PFSK-1 (cell line): ENCODE data around the gene CUX1.

Source experiments
- FOXP2 ChIP-seq: optimal IDR thresholded peaks from 2 replicates; pipeline ENCODE3; 2011; ENCODE audit warnings: borderline replicate concordance, control low read depth, inconsistent platforms; ENCODE audit not compliant: insufficient read depth; ENCODE audit errors: extremely low read length, extremely low read depth
- POLR2AphosphoS5 ChIP-seq: IDR thresholded peaks from 2 replicates; pipeline ENCODE4 v1.6.1; 2012; ENCODE audit warnings: low read depth, mild to moderate bottlenecking, control low read depth, low read length, moderate library complexity
- SIN3A ChIP-seq: IDR thresholded peaks from 2 replicates; pipeline ENCODE4 v1.6.1; 2012; ENCODE audit warnings: mild to moderate bottlenecking, low read length, moderate library complexity, borderline replicate concordance; ENCODE audit not compliant: insufficient read depth
- TAF1 ChIP-seq: IDR thresholded peaks from 2 replicates; pipeline ENCODE4 v1.6.1; 2012; ENCODE audit warnings: low read length, control low read depth, borderline replicate concordance; ENCODE audit not compliant: insufficient read depth
- TF ChIP-seq, protein P1 (sequence below), 2 experiments: IDR thresholded peaks; 2 replicates each; pipeline versions ENCODE4 v1.6.1 to v1.8.0; 2011 to 2012; ENCODE audit warnings: low read depth in 2 of 2, low read length in 2 of 2, control low read depth in 1 of 2, inconsistent platforms in 1 of 2, mild to moderate bottlenecking in 1 of 2, moderate library complexity in 1 of 2; ENCODE audit not compliant: insufficient read depth in 1 of 2

CUX1 gene

DNA sequence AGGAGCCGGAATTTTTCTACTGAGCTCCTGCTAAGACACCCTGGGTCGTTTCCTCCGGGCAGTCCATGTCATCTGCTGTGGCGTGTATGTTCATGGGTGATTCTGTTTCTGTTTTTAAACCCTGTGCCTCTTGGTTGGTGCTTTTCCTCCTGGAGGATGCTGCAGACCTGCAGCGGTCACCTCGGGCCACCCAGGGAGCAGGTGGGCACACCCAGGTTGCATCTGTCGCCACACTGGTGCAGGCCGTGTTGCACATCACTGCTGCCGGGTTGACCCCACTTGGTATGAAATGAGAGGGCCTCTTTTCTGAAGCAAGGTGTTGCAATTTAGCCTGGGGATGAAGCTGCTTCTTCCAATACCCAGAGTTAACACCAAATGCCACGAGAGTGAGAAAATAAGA lies 127.2 kb downstream of the CUX1 start:
- TF ChIP-seq FOXP2 = no peak
- TF ChIP-seq TAF1 = no peak
- TF ChIP-seq SIN3A = no peak
- TF ChIP-seq POLR2AphosphoS5 = no peak
- TF ChIP-seq, protein P1, sequence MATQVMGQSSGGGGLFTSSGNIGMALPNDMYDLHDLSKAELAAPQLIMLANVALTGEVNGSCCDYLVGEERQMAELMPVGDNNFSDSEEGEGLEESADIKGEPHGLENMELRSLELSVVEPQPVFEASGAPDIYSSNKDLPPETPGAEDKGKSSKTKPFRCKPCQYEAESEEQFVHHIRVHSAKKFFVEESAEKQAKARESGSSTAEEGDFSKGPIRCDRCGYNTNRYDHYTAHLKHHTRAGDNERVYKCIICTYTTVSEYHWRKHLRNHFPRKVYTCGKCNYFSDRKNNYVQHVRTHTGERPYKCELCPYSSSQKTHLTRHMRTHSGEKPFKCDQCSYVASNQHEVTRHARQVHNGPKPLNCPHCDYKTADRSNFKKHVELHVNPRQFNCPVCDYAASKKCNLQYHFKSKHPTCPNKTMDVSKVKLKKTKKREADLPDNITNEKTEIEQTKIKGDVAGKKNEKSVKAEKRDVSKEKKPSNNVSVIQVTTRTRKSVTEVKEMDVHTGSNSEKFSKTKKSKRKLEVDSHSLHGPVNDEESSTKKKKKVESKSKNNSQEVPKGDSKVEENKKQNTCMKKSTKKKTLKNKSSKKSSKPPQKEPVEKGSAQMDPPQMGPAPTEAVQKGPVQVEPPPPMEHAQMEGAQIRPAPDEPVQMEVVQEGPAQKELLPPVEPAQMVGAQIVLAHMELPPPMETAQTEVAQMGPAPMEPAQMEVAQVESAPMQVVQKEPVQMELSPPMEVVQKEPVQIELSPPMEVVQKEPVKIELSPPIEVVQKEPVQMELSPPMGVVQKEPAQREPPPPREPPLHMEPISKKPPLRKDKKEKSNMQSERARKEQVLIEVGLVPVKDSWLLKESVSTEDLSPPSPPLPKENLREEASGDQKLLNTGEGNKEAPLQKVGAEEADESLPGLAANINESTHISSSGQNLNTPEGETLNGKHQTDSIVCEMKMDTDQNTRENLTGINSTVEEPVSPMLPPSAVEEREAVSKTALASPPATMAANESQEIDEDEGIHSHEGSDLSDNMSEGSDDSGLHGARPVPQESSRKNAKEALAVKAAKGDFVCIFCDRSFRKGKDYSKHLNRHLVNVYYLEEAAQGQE (IDR thresholded peaks at IDR 0.05; ENCODE audit: insufficient read depth in 1 of 2, low read depth in 2 of 2, low read length in 2 of 2) = no peak

DNA sequence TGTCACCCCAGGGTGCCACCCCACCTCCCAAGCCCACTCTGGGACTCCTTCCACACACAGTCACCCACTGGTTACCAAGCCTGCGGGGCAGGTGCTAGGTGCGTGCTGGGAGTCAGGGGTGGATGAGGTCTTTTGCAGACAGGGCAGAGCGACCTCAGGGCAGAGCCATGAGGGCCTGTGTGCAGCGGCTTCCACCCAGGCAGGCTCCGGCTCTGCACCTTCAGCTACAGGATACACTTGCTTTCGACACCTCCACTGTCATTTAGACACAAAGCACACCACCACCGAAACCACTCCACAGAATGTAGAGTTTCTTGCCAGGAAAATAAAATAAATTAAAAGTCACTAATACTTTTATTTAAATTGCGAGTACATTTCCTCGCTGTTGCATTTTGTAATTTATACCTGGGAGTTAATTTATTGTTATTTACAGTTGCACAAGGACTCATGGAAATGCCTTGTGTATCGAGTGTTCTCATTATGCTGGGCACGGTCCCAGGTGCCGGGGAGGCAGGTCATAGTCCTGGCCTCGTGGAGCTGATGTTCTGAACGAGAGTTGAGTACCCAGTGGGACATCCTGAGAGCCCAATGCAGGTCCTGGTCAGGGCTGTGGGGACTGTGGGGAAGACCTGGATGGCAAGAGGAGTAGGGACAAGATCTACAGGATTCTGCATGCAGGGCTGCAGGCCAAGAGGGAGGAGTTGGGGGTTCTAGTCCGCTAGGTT lies 127.8 kb downstream of the CUX1 start:
- TF ChIP-seq, protein P1 (IDR thresholded peaks at IDR 0.05; ENCODE audit: insufficient read depth in 1 of 2, low read depth in 2 of 2, low read length in 2 of 2) = no peak
- no peak for TF ChIP-seq TAF1
- no peak for TF ChIP-seq SIN3A
- no peak for TF ChIP-seq FOXP2
- TF ChIP-seq POLR2AphosphoS5 = no peak

DNA sequence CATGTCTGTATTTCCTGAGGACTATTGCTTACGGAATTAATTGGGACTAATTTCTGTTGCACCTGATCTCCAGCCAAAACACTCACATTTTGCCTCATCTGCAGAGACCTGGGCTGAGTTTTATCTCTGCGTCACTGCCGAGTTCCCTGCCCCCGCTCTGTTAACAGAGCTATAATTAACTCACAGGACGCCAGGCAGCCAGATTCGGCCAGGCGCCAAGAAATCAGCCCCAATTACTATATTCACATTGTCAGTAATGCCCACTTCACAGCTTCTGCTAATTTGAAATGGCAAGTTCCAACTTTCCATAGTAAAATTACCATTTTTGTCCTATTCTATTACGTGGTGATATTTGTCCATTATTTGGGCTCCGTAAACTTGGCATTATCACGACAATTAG lies 130.5 kb downstream of the CUX1 start:
- TF ChIP-seq FOXP2 = peak; percentile 57
- TF ChIP-seq TAF1 = no peak
- no peak for TF ChIP-seq POLR2AphosphoS5
- TF ChIP-seq, protein P1 (IDR thresholded peaks at IDR 0.05; ENCODE audit: insufficient read depth in 1 of 2, low read depth in 2 of 2, low read length in 2 of 2) = 0 out of 4 replicates have a peak, but pooled peaks of 1 of the 2 experiments have one; percentile 42
- TF ChIP-seq SIN3A = no peak

DNA sequence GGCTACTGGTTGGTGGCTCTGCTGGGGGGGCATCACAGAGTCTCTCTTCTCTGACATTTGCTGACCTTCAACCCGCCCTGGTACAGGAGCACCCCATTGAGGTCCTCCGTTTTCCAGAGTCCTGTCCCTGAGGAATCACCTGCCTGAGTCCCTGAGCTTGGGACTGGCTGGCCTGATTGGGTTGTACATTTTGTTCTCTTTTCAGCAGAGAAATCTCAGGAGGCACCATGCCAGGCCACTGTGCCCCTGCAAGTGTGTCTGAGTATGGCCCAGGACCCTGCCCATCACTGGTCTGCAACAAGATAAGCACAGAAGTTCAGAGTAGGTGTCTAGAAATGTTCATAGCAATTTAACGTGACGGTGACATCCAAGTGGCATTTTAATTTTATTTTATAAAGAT lies 131.2 kb downstream of the CUX1 start:
- TF ChIP-seq, protein P1 (IDR thresholded peaks at IDR 0.05; ENCODE audit: insufficient read depth in 1 of 2, low read depth in 2 of 2, low read length in 2 of 2) = no peak
- no peak for TF ChIP-seq POLR2AphosphoS5
